Retina (tissue), 1 donor: ENCODE data around the gene HOXD9.

Source experiments
- DNase-seq: peaks from one replicate; pipeline ENCODE4 v3.0.0-alpha.2; 2016

HOXD9 gene

GRCh38 chr2:176111846-176112374 is 10.6 kb upstream of the HOXD9 start:
- no peak for DNase-seq

- DNase-seq: no peak
Observed at GRCh38 chr2:176112375-176113302, 9.9 kb upstream of the HOXD9 start.

- no peak for DNase-seq
Observed at GRCh38 chr2:176114120-176114929, 8.2 kb upstream of the HOXD9 start.

- no peak for DNase-seq
Observed at GRCh38 chr2:176114930-176115625, 7.4 kb upstream of the HOXD9 start.

GRCh38 chr2:176115883-176116813 is 6.4 kb upstream of the HOXD9 start, which contains the start of gene HOXD10:
HOXD10 (plus strand) TSS chr2:176116778; CDS start chr2:176116834, 56 bp downstream.
- peak; percentile 72 for DNase-seq

- no peak for DNase-seq
Observed at GRCh38 chr2:176117162-176117822, 5.2 kb upstream of the HOXD9 start.

- DNase-seq: no peak
Observed at GRCh38 chr2:176117823-176118371, 4.6 kb upstream of the HOXD9 start.

GRCh38 chr2:176118601-176119339 is 3.7 kb upstream of the HOXD9 start:
- no peak for DNase-seq

GRCh38 chr2:176120364-176121189 is 1.9 kb upstream of the HOXD9 start:
- no peak for DNase-seq

- peak; percentile 75 for DNase-seq
Observed at GRCh38 chr2:176121190-176122051, 1.1 kb upstream of the HOXD9 start.

- DNase-seq: peak; percentile 92
Observed at GRCh38 chr2:176122052-176122682, 352 bp upstream of the HOXD9 start.

GRCh38 chr2:176123411-176124109 is 1.0 kb downstream of the HOXD9 start:
- no peak for DNase-seq

GRCh38 chr2:176124110-176124946 is 1.8 kb downstream of the HOXD9 start:
- no peak for DNase-seq

- DNase-seq: no peak
Observed at GRCh38 chr2:176124947-176125771, 2.6 kb downstream of the HOXD9 start.

- no peak for DNase-seq
Observed at GRCh38 chr2:176125772-176126054, 3.2 kb downstream of the HOXD9 start.
